Measurements from ENCODE around the gene TNIP2.
"Not testable (repeated sequence)": the region's sequence is repeated elsewhere in the genome, so short reads cannot be mapped to it uniquely, and the experiment has no call there.

The TNIP2 gene

GRCh38 chr4:2742823-2743517, 13.2 kb downstream of the TNIP2 start:
- Histone ChIP-seq H3K27me3 (ENCODE audit: control insufficient read depth, insufficient read depth, low read length) (no peaks in the 10 kb centered on the region), H3K4me1 (ENCODE audit: control insufficient read depth, insufficient read depth, low read length) (no peaks in the 10 kb centered on the region), H3K27ac (ENCODE audit: low read depth, low read length) (no peak overlapping the region), H3K36me3 (ENCODE audit: control insufficient read depth, insufficient read depth, low read length) (peaks cover 27% of the 10 kb centered on the region), H3K9ac (ENCODE audit: low read length) (no peak overlapping the region), H3K4me3 (ENCODE audit: low read length) (no peak overlapping the region)

GRCh38 chr4:2742081-2742822, 13.9 kb downstream of the TNIP2 start:
- Histone ChIP-seq H3K9ac (ENCODE audit: low read length) (no peak overlapping the region), H3K27ac (ENCODE audit: low read depth, low read length) (no peak overlapping the region), H3K4me1 (ENCODE audit: control insufficient read depth, insufficient read depth, low read length) (no peaks in the 10 kb centered on the region), H3K4me3 (ENCODE audit: low read length) (no peak overlapping the region), H3K27me3 (ENCODE audit: control insufficient read depth, insufficient read depth, low read length) (no peaks in the 10 kb centered on the region), H3K36me3 (ENCODE audit: control insufficient read depth, insufficient read depth, low read length) (peaks cover 24% of the 10 kb centered on the region)

GRCh38 chr4:2741626-2742025, 14.5 kb downstream of the TNIP2 start:
- H3K27ac ChIP-seq (ENCODE audit: low read depth, low read length), result no peak overlapping the region
- no peak overlapping the region for H3K9ac ChIP-seq (ENCODE audit: low read length)
- H3K4me1 ChIP-seq (ENCODE audit: control insufficient read depth, insufficient read depth, low read length), result no peaks in the 10 kb centered on the region
- H3K36me3 ChIP-seq (ENCODE audit: control insufficient read depth, insufficient read depth, low read length), result peaks cover 18% of the 10 kb centered on the region
- H3K4me3 ChIP-seq (ENCODE audit: low read length), result no peak overlapping the region
- no peaks in the 10 kb centered on the region for H3K27me3 ChIP-seq (ENCODE audit: control insufficient read depth, insufficient read depth, low read length)

- H3K36me3 ChIP-seq (ENCODE audit: control insufficient read depth, insufficient read depth, low read length); H3K27me3 ChIP-seq (ENCODE audit: control insufficient read depth, insufficient read depth, low read length); H3K27ac ChIP-seq (ENCODE audit: low read depth, low read length); H3K4me3 ChIP-seq (ENCODE audit: low read length); H3K4me1 ChIP-seq (ENCODE audit: control insufficient read depth, insufficient read depth, low read length); H3K9ac ChIP-seq (ENCODE audit: low read length): not testable (repeated sequence)
Measured at GRCh38 chr4:2738296-2738695, 17.8 kb downstream of the TNIP2 start.

- H3K4me3 ChIP-seq (ENCODE audit: low read length), result no peak overlapping the region
- no peaks in the 10 kb centered on the region for H3K27me3 ChIP-seq (ENCODE audit: control insufficient read depth, insufficient read depth, low read length)
- no peak overlapping the region for H3K27ac ChIP-seq (ENCODE audit: low read depth, low read length)
- H3K9ac ChIP-seq (ENCODE audit: low read length), result no peak overlapping the region
- H3K4me1 ChIP-seq (ENCODE audit: control insufficient read depth, insufficient read depth, low read length), result no peaks in the 10 kb centered on the region
- H3K36me3 ChIP-seq (ENCODE audit: control insufficient read depth, insufficient read depth, low read length), result peaks cover 11% of the 10 kb centered on the region
Measured at GRCh38 chr4:2735869-2736268, 20.3 kb downstream of the TNIP2 start.

- H3K36me3 ChIP-seq (ENCODE audit: control insufficient read depth, insufficient read depth, low read length), result peaks cover 11% of the 10 kb centered on the region
- H3K4me1 ChIP-seq (ENCODE audit: control insufficient read depth, insufficient read depth, low read length), result no peaks in the 10 kb centered on the region
- H3K9ac ChIP-seq (ENCODE audit: low read length), result no peak overlapping the region
- H3K27ac ChIP-seq (ENCODE audit: low read depth, low read length), result no peak overlapping the region
- H3K4me3 ChIP-seq (ENCODE audit: low read length), result no peak overlapping the region
- H3K27me3 ChIP-seq (ENCODE audit: control insufficient read depth, insufficient read depth, low read length), result no peaks in the 10 kb centered on the region
Measured at GRCh38 chr4:2734612-2735011, 21.5 kb downstream of the TNIP2 start.

GRCh38 chr4:2733844-2734574, 22.1 kb downstream of the TNIP2 start:
- Histone ChIP-seq H3K27me3 (ENCODE audit: control insufficient read depth, insufficient read depth, low read length) (no peaks in the 10 kb centered on the region), H3K27ac (ENCODE audit: low read depth, low read length) (no peak overlapping the region), H3K36me3 (ENCODE audit: control insufficient read depth, insufficient read depth, low read length) (peaks cover 11% of the 10 kb centered on the region), H3K4me3 (ENCODE audit: low read length) (no peak overlapping the region), H3K9ac (ENCODE audit: low read length) (no peak overlapping the region), H3K4me1 (ENCODE audit: control insufficient read depth, insufficient read depth, low read length) (no peaks in the 10 kb centered on the region)

GRCh38 chr4:2733001-2733843, 22.9 kb downstream of the TNIP2 start:
- H3K36me3 ChIP-seq (ENCODE audit: control insufficient read depth, insufficient read depth, low read length), result peaks cover 11% of the 10 kb centered on the region

GRCh38 chr4:2732526-2732925, 23.6 kb downstream of the TNIP2 start:
- H3K4me3 ChIP-seq (ENCODE audit: low read length), result no peak overlapping the region
- no peak overlapping the region for H3K9ac ChIP-seq (ENCODE audit: low read length)
- peaks cover 11% of the 10 kb centered on the region for H3K36me3 ChIP-seq (ENCODE audit: control insufficient read depth, insufficient read depth, low read length)
- H3K4me1 ChIP-seq (ENCODE audit: control insufficient read depth, insufficient read depth, low read length), result no peaks in the 10 kb centered on the region
- no peak overlapping the region for H3K27ac ChIP-seq (ENCODE audit: low read depth, low read length)
- H3K27me3 ChIP-seq (ENCODE audit: control insufficient read depth, insufficient read depth, low read length), result no peaks in the 10 kb centered on the region

More at GRCh38 chr4:2733001-2733843, 22.9 kb downstream of the TNIP2 start:
- H3K9ac ChIP-seq (ENCODE audit: low read length), result no peak overlapping the region
- H3K27ac ChIP-seq (ENCODE audit: low read depth, low read length), result no peak overlapping the region
- no peaks in the 10 kb centered on the region for H3K27me3 ChIP-seq (ENCODE audit: control insufficient read depth, insufficient read depth, low read length)
- H3K4me3 ChIP-seq (ENCODE audit: low read length), result no peak overlapping the region
- no peaks in the 10 kb centered on the region for H3K4me1 ChIP-seq (ENCODE audit: control insufficient read depth, insufficient read depth, low read length)

GRCh38 chr4:2731907-2732317, 24.2 kb downstream of the TNIP2 start:
- H3K4me3 ChIP-seq (ENCODE audit: low read length), result no peak overlapping the region
- H3K36me3 ChIP-seq (ENCODE audit: control insufficient read depth, insufficient read depth, low read length), result peaks cover 11% of the 10 kb centered on the region
- H3K9ac ChIP-seq (ENCODE audit: low read length), result no peak overlapping the region
- no peaks in the 10 kb centered on the region for H3K27me3 ChIP-seq (ENCODE audit: control insufficient read depth, insufficient read depth, low read length)
- no peaks in the 10 kb centered on the region for H3K4me1 ChIP-seq (ENCODE audit: control insufficient read depth, insufficient read depth, low read length)
- H3K27ac ChIP-seq (ENCODE audit: low read depth, low read length), result no peak overlapping the region

GRCh38 chr4:2729533-2729875, 26.6 kb downstream of the TNIP2 start:
- H3K27ac ChIP-seq (ENCODE audit: low read depth, low read length), result no peak overlapping the region
- no peaks in the 10 kb centered on the region for H3K27me3 ChIP-seq (ENCODE audit: control insufficient read depth, insufficient read depth, low read length)
- no peak overlapping the region for H3K9ac ChIP-seq (ENCODE audit: low read length)
- H3K36me3 ChIP-seq (ENCODE audit: control insufficient read depth, insufficient read depth, low read length), result peaks cover 11% of the 10 kb centered on the region
- no peaks in the 10 kb centered on the region for H3K4me1 ChIP-seq (ENCODE audit: control insufficient read depth, insufficient read depth, low read length)
- no peak overlapping the region for H3K4me3 ChIP-seq (ENCODE audit: low read length)
